ENCODE results near the gene AHCTF1. TPM values are rescaled to one million over a fixed set of nuclear protein-coding genes. Genes with fewer than 3 reads are reported as not detected.

AHCTF1 gene
- total RNA-seq, 1 donor from 2014 or later: 44.0 TPM

GRCh38 chr1:246794048-246794827 is 137.5 kb downstream of the AHCTF1 start:
- Histone ChIP-seq H3K79me2 (ENCODE audit: insufficient read depth, low read length) (no peaks in the 10 kb centered on the region), H4K20me1 (ENCODE audit: insufficient read depth, low read length) (no peaks in the 10 kb centered on the region), H3K4me2 (ENCODE audit: low read length) (no peak overlapping the region), H3K27me3 (ENCODE audit: insufficient read depth, low read length) (peaks cover 2% of the 10 kb centered on the region), H3K27ac (ENCODE audit: low read depth, low read length) (no peak overlapping the region), H3K9ac (ENCODE audit: low read length) (no peak overlapping the region), H2AFZ (ENCODE audit: low read depth, low read length) (no peak overlapping the region), H3K9me3 (ENCODE audit: insufficient read depth, low read depth, low read length) (no peaks in the 10 kb centered on the region), H3K4me1 (ENCODE audit: insufficient read depth, low read length) (peaks cover 5% of the 10 kb centered on the region), H3K4me3 (ENCODE audit: insufficient read depth, low read depth, low read length) (no peak overlapping the region), H3K36me3 (ENCODE audit: insufficient read depth, low read length) (no peaks in the 10 kb centered on the region)
- Mint-ChIP-seq H3K36me3 (ENCODE audit: low read depth, unreplicated experiment) (peaks cover 1% of the 10 kb centered on the region), H3K27ac (ENCODE audit: unreplicated experiment) (no peak overlapping the region), H3K4me3 (ENCODE audit: unreplicated experiment) (peak overlapping the region; percentile 57), H3K27me3 (ENCODE audit: low read depth, unreplicated experiment) (peaks cover 18% of the 10 kb centered on the region), H3K9me3 (ENCODE audit: unreplicated experiment) (peaks cover 6% of the 10 kb centered on the region), H3K4me1 (ENCODE audit: low read depth, unreplicated experiment) (peaks cover 5% of the 10 kb centered on the region)
- FAIRE-seq: no peak
- no peak for DNase-seq (ENCODE audit: low read depth)
- TF ChIP-seq CTCF (IDR thresholded peaks at IDR 0.05; ENCODE audit: insufficient read depth, low read depth, low read length) (no peak), EZH2 (IDR thresholded peaks at IDR 0.05; ENCODE audit: insufficient read depth, low read length) (no peak)

GRCh38 chr1:246793356-246793896 is 138.3 kb downstream of the AHCTF1 start:
- H3K36me3 Mint-ChIP-seq (ENCODE audit: low read depth, unreplicated experiment): peaks cover 2% of the 10 kb centered on the region
- no peak overlapping the region for H3K4me2 ChIP-seq (ENCODE audit: low read length)
- DNase-seq (ENCODE audit: low read depth): no peak
- no peak overlapping the region for H3K4me3 Mint-ChIP-seq (ENCODE audit: unreplicated experiment)
- H3K27me3 ChIP-seq (ENCODE audit: insufficient read depth, low read length): peaks cover 2% of the 10 kb centered on the region
- peaks cover 5% of the 10 kb centered on the region for H3K4me1 ChIP-seq (ENCODE audit: insufficient read depth, low read length)
- H3K27me3 Mint-ChIP-seq (ENCODE audit: low read depth, unreplicated experiment): peaks cover 21% of the 10 kb centered on the region
- no peak overlapping the region for H3K9ac ChIP-seq (ENCODE audit: low read length)
- no peak overlapping the region for H2AFZ ChIP-seq (ENCODE audit: low read depth, low read length)
- no peaks in the 10 kb centered on the region for H3K36me3 ChIP-seq (ENCODE audit: insufficient read depth, low read length)
- peaks cover 5% of the 10 kb centered on the region for H3K4me1 Mint-ChIP-seq (ENCODE audit: low read depth, unreplicated experiment)
- H3K27ac Mint-ChIP-seq (ENCODE audit: unreplicated experiment): no peak overlapping the region
- H4K20me1 ChIP-seq (ENCODE audit: insufficient read depth, low read length): no peaks in the 10 kb centered on the region
- no peak overlapping the region for H3K4me3 ChIP-seq (ENCODE audit: insufficient read depth, low read depth, low read length)
- H3K79me2 ChIP-seq (ENCODE audit: insufficient read depth, low read length): no peaks in the 10 kb centered on the region
- no peak for TF ChIP-seq EZH2 (IDR thresholded peaks at IDR 0.05; ENCODE audit: insufficient read depth, low read length)
- no peak for TF ChIP-seq CTCF (IDR thresholded peaks at IDR 0.05; ENCODE audit: insufficient read depth, low read depth, low read length)
- no peaks in the 10 kb centered on the region for H3K9me3 ChIP-seq (ENCODE audit: insufficient read depth, low read depth, low read length)
- peaks cover 6% of the 10 kb centered on the region for H3K9me3 Mint-ChIP-seq (ENCODE audit: unreplicated experiment)
- no peak for FAIRE-seq
- H3K27ac ChIP-seq (ENCODE audit: low read depth, low read length): no peak overlapping the region

GRCh38 chr1:246792603-246793002 is 139.1 kb downstream of the AHCTF1 start:
- TF ChIP-seq EZH2 (IDR thresholded peaks at IDR 0.05; ENCODE audit: insufficient read depth, low read length) (no peak), CTCF (IDR thresholded peaks at IDR 0.05; ENCODE audit: insufficient read depth, low read depth, low read length) (no peak)
- H4K20me1 ChIP-seq (ENCODE audit: insufficient read depth, low read length): no peaks in the 10 kb centered on the region
- H3K79me2 ChIP-seq (ENCODE audit: insufficient read depth, low read length): no peaks in the 10 kb centered on the region
- no peak overlapping the region for H3K27ac ChIP-seq (ENCODE audit: low read depth, low read length)
- Mint-ChIP-seq H3K4me1 (ENCODE audit: low read depth, unreplicated experiment) (peaks cover 5% of the 10 kb centered on the region), H3K27me3 (ENCODE audit: low read depth, unreplicated experiment) (peaks cover 15% of the 10 kb centered on the region), H3K36me3 (ENCODE audit: low read depth, unreplicated experiment) (peaks cover 2% of the 10 kb centered on the region), H3K27ac (ENCODE audit: unreplicated experiment) (no peak overlapping the region), H3K4me3 (ENCODE audit: unreplicated experiment) (no peak overlapping the region), H3K9me3 (ENCODE audit: unreplicated experiment) (peaks cover 6% of the 10 kb centered on the region)
- peaks cover 5% of the 10 kb centered on the region for H3K4me1 ChIP-seq (ENCODE audit: insufficient read depth, low read length)
- H3K9me3 ChIP-seq (ENCODE audit: insufficient read depth, low read depth, low read length): no peaks in the 10 kb centered on the region
- no peak overlapping the region for H3K4me3 ChIP-seq (ENCODE audit: insufficient read depth, low read depth, low read length)
- peaks cover 2% of the 10 kb centered on the region for H3K27me3 ChIP-seq (ENCODE audit: insufficient read depth, low read length)
- no peaks in the 10 kb centered on the region for H3K36me3 ChIP-seq (ENCODE audit: insufficient read depth, low read length)
- H3K4me2 ChIP-seq (ENCODE audit: low read length): no peak overlapping the region
- H2AFZ ChIP-seq (ENCODE audit: low read depth, low read length): no peak overlapping the region
- DNase-seq (ENCODE audit: low read depth) (no peak), FAIRE-seq (no peak)
- no peak overlapping the region for H3K9ac ChIP-seq (ENCODE audit: low read length)
